Activated CD4-positive, alpha-beta T cell treated with anti-CD3 and anti-CD28 coated beads, Interleukin-2, amount 50 U/mL, for 1 hour (primary cell): ENCODE data around the gene BGN.

ENCODE experiments used
- DNase-seq: peaks from one replicate; pipeline ENCODE4 v3.0.0-alpha.2; 2020

Gene BGN

DNA sequence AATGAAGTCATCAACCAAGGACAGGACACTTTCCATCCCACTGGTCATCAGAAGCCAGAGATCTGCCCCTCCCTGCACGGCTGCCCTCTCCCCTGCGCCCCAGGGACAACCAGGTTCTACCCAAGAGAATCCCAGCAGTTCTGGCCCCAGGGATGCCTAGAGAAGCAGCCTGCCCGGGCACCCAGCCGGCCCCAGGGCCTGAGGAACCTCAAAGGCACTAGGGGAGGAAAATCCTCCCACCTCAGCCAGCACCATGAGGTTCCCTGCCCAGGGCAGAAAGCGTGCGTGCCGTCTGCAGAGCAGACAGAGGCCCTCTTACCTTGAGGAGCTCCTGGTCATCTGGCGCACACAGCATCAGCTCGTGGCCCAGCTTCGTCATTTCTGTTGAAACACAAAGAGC lies 32.5 kb upstream of the BGN start:
- no peak for DNase-seq

DNA sequence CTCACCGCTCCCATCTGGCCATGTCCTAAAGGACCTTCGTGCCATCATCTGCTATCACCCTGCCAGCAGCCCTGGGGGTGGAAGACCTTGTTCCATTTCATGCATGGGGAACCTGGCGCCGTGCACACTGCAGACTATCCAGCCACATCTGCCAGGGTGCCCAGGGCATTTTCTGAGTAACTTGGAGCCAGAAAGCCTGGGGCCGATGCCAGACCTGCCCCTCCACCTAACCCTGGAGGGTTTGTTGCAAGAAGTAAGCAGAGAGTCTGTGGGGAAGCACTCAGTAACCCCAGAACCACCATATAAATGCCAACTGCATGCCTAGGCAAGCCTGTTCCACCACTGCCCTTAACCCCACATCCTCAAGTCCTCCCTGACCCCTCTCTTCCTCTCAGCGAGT lies 31.7 kb upstream of the BGN start:
- no peak for DNase-seq

DNA sequence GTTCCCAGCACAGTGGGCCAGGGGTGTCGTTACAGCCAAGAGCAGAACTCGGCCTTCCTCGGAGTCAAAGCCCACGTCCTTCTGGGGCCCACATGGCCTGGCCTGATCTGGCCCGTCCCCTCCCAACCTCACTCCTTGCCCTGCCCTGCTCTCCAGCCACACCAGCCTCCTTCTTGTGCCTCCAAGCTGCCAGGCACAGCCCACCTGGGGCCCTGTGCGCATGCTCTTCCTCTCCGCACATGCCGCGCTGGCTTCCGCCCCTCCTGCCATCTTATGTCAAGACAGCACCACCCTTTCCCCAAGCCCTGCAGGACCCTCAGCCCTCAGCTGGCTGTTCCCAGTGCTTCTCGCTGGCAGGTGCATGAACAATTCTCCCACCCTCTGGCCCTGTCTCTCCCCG lies 31.2 kb upstream of the BGN start:
- no peak for DNase-seq

DNA sequence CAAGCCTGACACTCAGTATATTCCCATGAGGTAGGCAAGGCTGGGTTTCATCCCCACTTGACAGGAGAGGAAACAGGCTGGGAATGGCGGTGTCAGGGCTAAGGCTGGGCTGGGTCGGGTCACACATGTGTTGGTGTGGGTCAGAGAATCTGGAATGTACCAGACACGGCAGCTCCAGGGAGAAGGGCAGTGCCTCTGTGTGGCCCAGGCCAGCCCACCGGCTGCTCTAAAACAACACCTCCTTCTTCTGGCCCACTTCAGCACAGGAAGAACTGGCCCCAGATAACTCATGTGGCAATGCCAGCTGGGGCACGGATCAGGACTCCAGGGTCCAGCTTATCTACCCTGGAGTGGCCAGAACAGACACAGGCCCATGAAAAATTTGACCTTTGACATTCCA lies 30.7 kb upstream of the BGN start:
- no peak for DNase-seq

DNA sequence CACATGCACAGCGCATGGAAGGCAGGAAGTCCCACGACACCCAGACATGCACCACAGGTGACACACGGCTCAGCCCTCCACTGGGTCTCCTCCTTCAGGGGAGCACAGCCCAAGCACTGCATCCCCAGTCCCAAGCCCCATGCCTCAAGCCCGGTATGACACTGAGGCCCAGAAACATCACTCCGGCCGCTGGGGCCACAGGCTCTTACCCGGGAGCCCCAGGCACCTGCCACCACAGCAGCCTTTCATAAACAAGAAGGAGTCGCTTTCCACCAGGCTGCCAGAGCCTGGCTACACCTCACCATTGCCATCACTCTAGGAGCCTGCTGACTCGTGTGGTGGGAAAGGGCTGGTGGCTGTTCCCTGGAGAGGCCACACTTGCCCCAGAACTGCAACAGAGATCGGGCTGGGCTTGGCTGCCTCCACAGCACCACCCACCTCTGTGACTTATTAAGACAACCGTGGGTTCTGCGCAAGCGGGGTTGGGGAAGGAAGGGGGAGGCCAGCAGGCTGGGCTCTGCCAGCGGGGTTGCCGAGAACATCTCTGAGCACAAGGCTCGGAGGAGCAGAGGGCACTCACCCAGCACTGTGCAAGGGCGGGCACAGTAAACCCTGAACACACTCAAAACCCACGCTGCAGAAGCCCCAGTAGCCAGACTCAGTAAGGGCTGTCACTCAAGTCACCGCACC lies 28.9 kb upstream of the BGN start:
- no peak for DNase-seq

DNA sequence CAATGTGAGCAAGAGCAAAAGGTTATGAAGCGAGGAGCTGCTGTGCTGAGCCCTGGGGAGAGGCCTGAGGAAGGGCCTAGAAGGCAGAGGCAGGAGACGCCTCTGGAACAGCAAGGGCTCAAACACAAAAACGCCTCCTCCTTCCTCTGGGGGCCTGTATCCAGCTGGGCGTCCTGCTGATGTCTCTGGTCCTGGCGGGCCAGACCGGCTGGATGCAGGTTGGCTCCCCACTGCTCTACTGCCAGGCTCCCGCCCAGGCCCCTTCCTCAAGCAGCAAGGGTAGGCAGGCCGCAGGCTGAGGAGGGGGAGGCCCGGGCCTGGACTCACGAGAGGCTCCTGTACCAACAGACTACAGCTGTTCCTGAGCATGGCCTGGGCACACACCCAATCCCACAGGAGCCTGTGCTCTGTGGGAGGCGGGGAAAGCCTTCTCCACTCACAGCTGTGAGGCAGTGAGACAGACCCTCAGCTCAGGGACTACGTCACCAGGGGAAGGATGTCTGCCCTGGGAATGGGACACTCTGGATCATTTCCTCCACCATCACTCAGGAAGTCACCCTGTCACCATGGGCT lies 26.7 kb upstream of the BGN start:
- no peak for DNase-seq

DNA sequence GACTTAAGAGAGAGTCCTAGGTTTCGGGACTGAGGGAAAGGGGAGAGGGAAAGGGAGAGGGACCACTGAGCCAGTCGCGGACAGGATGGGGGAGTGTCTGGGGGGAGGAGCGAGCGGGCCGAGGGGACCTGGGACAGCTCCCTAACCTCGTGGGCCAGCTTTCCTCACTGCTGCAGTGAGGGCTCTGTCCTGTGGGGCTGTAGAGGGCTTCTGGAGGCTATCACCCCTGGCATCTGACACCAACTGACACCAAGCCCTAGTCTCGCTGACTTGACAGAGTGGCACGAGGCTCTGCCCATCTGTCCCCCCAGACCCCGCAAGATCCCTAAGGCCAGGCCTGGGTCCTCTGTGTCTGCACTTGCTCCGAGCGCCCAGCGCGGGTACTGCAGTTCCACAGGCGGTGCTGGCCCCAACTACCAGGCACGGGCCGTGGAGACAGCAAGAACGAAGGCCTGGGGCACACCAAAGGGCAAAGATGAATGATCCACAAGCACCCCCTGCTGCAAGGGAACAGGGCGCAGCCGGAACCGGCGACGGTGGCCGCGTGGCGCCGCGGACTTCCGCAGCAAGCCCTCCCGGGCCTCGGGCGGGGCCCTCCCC lies 24.9 kb upstream of the BGN start:
- DNase-seq, result no peak

DNA sequence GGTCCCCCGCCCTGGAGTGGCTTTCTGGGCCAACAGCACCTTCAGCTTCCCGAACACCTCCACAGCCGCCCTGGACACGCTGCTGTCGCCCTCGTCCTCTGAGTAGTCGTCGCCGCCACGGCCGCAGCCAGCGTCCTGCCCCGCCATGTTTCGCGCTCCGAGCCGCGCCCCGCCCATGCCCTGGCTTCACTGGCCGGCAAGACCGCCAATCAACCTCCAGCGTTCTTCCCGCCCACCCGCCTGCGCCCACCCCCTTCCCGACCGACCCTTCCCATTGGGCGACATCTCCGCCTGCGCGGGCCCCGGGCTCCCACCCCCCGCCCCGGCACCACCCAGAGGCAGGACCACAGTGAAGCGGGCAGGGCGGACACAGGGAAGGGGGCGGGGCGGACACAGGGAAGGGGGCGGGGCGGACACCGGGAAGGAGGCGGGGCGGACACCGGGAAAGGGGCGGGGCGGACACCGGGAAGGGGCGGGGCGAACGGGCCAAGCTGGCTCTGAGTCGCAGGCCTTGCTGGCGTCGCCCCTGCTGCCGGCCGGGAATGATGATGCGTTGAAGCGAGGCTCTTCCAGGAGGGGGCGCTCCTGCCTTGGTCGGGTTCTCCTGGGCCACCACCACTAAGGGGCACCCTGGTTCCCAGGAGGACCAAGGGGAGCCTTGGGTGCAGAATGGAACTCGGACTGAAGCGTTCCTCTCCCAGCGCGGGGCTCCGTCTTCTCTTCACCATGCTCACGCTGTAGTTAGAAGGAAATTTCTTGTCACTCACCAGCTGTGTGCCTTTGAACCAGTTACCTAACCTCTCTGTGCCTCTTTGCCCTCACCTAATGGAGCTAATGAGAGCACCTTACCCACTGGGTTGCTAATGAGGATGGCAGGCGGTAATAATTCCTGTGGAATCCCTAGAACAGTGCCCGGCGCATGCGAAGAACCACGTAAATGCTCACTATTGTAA lies 24.1 kb upstream of the BGN start, which contains the start of gene HAUS7:
TSS of gene HAUS7 (minus strand) at position 166 of the 953 bp plus-strand sequence. CDS start at position 147, 19 bp downstream.
- DNase-seq, result peak; percentile 85

DNA sequence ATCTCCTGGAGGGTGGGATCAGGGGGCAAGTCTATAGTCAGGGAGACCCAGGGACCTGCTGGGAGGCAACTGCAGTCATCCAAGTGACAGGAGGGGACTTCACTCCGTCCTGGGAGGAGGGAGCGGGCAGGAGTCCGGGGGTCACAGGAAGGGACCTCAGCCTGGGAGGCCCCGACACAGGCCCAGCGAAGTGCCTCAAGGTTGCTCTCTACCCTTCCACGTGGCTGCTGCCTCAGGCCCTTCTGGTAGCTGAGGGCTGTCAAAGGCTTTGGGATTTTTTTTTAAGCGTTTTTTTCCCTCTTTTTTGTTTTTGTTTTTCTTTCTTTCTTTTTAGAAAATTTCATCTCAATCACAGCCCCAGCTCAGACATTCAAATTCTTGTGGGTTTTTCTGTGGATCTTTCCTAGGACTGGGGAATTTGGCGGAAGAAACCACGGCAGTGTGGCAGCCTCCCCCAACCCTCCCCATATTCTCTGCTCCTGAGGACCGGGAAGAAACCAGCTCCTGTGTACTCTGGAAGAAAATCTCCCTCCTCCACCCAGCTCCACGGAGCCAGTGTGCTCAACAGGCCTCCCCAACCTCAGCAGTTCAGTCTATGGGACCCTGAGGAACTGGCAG lies 23.0 kb upstream of the BGN start:
- no peak for DNase-seq

DNA sequence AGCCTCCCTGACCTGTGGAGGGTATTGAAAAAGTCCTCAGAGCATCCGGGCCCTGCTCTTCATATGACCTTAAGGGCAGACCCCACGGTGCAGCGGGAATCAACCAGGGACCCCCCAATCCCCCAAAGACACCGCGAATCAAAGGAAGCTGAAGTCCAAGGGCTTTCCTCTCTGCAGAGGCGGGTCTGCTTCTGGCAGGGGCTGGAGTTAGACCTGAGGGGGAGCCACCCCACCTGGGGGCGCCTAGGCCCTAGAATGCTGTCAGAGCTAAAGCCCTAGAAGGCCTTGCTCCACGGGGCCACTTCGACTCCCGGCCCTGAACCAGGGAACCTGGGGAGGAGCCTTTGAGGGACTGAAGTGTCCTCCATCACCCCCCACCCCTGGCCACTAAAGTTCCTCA lies 21.7 kb upstream of the BGN start:
- DNase-seq, result no peak

DNA sequence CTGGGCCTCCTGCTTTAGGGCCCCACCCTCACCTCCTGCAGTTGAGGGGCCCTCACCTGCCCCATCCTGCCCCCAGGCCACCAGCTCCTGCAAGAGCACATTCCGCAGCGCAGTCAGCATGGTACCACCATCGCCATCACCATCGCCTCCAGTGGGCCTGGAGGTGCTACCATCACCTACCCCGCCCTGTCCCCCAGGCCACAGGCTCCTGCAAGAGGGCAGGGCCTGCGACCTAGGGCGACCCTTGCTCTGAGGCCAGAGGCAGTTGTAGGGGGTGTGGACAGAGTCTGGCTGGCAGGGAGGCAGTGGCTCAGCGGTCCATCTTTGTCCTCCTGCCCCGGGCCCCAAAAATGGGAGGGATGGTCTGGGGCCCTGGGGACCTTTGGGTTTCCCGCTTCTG lies 20.5 kb upstream of the BGN start:
- DNase-seq, result no peak

DNA sequence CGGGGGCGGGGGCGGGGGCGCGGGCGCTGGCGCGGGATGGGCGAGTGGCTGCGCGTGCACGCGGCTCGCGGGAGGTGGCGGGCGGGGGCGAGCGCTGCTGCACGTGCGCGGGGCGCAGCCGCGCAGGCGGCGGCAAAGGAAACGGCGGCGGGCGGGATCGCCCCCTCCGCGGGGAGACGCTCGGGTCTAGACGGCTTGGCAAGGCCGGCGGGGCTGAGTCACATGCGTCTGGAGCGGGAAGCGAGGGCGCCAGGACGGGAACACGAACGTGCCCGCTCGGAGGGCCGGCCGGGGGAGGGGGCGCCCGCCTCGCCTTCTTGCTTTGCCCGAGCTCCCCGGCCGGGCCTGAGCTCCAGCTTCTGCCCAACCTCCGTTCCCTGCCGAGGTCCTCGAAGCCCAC lies 20.1 kb upstream of the BGN start:
- DNase-seq, result peak; percentile 49

DNA sequence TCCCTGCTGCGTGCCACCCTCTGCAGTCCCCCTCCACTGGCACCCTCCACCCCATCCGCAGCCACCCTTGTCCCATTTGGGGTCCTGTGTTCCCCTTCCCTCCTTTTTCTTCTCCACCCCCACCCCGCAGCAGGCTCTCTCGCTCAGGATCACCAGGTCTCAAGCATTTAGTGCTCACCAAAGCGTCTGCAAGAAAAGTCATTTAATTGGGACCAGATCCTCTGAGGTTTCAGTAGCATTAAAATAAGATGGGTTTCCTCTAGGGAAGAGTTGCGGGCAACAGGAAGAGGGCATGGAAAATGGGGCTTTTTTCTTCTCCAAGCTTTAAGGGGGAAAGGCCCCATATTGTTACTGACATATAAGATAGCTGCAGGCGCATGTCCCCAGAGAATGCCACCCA lies 19.5 kb upstream of the BGN start:
- no peak for DNase-seq

DNA sequence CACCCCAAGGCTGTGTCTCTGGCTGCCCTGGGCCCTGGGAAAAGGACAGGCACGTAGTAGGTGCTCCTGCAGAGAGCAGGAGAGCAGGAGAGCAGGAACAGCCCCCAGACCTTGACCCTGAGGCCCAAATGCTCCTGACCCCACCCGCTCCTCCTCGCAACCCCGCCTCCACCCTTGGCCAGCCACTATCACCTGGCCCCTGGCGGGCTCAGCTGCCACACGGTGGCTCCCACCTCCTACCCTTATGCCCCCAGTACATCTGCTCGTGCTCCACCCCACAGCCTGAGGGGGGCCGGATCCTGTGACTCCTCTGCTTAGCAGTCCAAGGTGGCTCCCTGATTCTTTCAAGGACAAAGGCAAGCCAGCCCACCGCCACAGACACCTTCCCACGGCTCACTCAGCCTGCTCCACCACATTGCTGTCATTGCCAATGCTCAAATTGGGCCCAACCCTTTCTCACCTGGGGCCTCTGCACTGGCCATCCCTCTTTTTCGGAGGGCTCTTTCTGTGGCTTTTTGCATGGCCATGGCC lies 19.0 kb upstream of the BGN start:
- no peak for DNase-seq

DNA sequence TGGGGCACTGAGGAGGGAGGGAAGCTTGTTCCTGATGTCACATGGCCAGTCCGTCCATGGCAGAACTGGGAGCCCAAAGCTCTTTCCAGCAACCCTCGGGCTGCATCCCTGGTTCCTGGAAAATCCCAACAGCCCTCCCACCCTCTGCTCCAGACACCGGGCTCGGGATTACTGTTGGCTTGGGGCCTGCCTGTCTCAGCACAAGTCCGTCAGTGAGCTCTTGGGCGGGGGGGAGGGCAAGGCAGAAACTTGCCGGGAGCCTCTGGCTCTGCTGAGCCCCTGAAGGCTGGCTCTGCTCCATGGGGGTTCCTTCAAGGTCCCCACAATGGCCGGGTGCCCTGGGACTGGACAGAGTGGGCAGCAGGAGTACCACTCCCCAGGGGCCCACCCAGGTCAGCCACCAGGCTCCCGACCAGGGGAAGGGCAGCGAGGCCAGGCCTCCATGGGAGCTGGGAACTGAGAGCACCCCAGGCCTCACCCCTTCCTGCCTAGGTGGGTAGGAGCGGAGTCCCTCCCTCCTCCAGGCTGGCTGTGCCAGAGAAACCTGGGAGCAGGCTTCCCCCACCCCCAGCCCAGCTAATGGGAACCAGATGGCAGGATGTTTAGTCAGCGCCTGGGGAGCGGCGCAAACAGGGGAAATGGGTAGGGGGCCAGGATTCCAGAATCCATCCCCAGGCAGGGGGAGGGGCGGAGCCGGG lies 18.0 kb upstream of the BGN start:
- no peak for DNase-seq

DNA sequence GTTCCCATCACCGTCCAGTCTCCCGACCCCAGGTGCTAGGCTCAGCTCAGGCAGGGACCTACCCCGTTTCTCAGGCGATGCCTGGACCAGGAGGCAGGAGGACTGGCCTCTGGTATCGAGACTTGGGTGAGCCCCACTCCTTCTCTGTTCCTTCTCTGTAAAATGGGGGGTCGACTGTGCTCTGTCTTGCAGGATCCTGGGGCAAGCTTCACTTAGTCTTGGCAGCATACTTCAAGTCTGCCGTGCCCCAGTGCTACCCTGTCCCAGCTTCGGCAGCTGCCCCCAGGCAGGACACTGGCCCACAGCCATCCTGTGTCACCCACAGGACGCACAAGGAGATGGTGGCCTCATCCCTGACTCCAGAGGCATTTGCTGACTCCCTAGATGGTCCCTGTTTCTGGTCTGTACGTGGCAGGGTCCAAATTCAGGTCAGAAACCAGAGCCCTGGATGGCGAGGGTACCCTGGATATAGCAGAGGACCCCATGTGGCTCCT lies 17.4 kb upstream of the BGN start:
- DNase-seq, result no peak

DNA sequence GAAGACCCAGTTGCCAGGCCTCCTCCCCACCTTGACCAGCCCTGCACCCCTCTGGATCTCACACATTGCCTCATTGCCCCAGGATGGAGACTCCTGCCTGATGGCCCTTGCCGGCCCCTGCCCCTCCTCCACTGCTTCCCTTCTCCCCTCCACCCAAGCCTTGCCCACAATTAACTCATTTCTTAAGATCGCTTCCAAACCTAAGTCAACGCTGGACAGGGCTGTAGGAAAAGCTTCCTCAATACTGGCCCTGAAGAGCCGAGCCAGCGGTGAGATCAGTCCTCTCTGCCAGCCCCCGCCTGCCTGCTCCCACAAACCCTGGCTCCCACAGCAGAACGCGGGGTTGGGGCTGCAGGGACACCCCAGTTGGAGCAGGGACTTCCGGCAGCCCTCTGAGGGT lies 16.9 kb upstream of the BGN start:
- no peak for DNase-seq

DNA sequence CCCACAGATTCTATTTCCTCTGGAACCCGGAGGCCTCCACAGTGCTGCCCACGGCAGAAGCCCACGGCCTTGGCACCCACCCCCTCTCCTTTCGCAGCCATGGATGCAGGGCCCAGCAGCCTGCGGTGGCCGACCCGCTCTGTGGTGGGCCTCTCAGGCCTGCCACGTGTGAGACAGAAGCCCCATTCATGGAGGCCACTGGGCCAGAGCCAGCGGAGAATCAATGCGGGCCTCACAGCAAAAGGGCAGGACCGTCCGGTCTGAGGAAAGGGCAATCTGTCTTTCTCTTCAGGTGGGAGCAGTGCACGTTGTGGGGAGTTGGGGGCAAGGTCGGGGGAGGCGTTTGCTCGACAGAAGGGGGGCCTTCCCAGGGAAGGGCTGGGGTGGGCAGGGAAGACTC lies 16.0 kb upstream of the BGN start:
- no peak for DNase-seq

DNA sequence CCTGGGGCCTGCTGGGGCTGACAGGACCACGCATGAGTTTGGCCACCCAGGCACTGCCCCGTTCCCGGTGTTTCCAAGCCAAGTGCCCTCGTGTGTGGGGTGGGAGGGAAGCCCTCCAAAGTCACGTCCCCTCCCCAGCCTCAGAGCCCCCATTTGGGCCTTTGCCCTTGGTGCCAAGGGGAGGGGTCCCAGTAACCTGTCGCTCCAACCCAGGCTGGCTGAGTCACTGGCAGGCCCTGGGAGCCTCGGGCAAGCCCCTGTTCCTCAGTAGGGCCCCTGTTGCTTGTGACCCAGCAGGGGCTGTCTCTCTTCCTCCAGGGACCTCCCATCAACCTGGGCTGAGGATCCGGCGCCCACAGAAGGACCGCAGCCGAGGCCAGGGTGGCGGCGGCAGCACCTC lies 13.7 kb upstream of the BGN start:
- no peak for DNase-seq

DNA sequence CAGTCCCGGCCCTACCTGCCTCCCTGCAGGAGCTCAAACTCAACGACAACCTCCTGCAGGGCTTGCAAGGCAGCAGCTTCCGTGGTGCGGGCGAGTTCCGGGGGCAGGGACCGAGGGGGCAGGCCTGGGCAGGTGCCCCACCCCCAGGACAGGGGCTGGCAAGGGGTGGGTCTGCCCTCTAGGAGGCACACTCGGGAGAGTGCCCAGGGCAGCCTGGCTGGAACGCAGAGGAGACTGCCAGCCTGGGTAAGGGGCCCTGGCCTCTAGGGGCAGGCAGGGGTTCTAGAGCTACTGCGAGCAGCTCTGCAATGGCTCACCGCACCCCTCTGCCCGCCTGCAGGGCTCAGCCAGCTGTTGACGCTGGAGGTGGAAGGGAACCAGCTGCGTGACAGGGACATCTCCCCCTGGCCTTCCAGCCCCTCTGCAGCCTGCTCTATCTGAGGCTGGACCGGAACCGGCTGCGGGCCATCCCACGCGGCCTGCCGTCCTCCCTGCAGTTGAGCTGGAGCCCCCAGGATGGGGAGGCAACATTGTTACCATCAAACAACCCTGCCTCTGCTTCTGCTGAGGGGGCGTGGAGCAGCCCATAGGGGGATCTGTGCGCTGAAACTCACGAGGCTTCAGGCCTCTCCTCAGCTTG lies 12.3 kb upstream of the BGN start:
- DNase-seq, result no peak

DNA sequence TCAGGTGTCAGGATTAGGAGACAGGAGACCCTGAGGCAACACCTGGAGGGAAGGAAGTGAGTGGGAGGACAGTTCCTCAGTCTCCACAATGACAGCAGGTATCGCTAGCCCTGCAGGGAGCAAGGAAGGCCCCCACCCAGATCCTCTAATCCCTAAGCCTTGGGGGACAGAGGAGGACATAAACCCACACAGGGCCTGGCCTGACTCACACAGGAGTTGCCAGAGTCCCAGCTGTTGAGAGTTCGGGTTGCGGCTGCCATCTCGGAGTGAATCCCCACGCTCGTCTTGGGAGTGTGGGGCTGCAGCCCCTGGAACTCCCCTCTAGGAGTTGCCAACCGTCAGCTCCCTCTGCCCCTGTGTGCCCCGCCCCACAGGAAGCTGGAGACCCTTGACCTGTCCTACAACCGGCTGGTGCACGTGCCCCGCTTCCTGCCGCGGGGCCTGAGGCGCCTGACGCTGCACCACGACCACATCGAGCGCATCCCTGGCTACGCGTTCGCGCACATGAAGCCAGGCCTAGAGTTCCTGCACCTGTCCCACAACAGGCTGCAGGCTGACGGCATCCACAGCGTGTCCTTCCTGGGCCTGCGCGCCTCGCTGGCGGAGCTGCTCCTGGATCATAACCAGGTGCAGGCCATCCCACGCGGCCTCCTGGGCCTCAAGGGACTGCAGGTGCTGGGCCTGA lies 9.2 kb upstream of the BGN start:
- DNase-seq, result no peak
